ENCODE measurements around the gene LSM6. TPM values are rescaled to one million over a fixed set of nuclear protein-coding genes. Genes with fewer than 3 reads are reported as not detected.

Gene LSM6
- total RNA-seq, 2 experiments from 2014 or later: 62.3 to 123 TPM

- Histone ChIP-seq H3K4me1 (ENCODE audit: insufficient read depth, low read length, poor library complexity, severe bottlenecking) (no peaks in the 10 kb centered on the region), H3K36me3 (ENCODE audit: insufficient read depth, low read length) (no peaks in the 10 kb centered on the region), H2AFZ (ENCODE audit: low read length) (no peak overlapping the region), H3K27ac (ENCODE audit: low read depth, low read length, poor library complexity, severe bottlenecking) (no peak overlapping the region), H3K4me2 (ENCODE audit: low read length) (no peak overlapping the region), H3K79me2 (ENCODE audit: insufficient read depth, low read depth, low read length) (no peaks in the 10 kb centered on the region), H3K4me3 (ENCODE audit: low read depth, low read length, poor library complexity, severe bottlenecking) (no peak overlapping the region), H3K9me3 (ENCODE audit: low read length) (peaks cover 15% of the 10 kb centered on the region; the same call in 1 of the 2 replicates), H3K9me2 (ENCODE audit: insufficient read depth, low read length) (no peaks in the 10 kb centered on the region), H4K20me1 (ENCODE audit: insufficient read depth, low read length) (no peaks in the 10 kb centered on the region)
- DNase-seq (ENCODE audit: low spot score): no peak
- TF ChIP-seq EZH2phosphoT487 (IDR thresholded peaks at IDR 0.05; ENCODE audit: borderline replicate concordance, low read depth, low read length): no peak
- TF ChIP-seq, protein P1, sequence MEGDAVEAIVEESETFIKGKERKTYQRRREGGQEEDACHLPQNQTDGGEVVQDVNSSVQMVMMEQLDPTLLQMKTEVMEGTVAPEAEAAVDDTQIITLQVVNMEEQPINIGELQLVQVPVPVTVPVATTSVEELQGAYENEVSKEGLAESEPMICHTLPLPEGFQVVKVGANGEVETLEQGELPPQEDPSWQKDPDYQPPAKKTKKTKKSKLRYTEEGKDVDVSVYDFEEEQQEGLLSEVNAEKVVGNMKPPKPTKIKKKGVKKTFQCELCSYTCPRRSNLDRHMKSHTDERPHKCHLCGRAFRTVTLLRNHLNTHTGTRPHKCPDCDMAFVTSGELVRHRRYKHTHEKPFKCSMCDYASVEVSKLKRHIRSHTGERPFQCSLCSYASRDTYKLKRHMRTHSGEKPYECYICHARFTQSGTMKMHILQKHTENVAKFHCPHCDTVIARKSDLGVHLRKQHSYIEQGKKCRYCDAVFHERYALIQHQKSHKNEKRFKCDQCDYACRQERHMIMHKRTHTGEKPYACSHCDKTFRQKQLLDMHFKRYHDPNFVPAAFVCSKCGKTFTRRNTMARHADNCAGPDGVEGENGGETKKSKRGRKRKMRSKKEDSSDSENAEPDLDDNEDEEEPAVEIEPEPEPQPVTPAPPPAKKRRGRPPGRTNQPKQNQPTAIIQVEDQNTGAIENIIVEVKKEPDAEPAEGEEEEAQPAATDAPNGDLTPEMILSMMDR (conservative IDR thresholded peaks at IDR 0.05; ENCODE audit: low read length): no peak
- intact Hi-C loops (cut with micrococcal nuclease; ENCODE audit: unreplicated experiment): no loop called here
- ChIA-PET CTCF (ENCODE audit: unreplicated experiment) (no interaction called here), POLR2A (no interaction called here)
- no TSS peak for BruUV-seq (replicated peaks)
Observed at GRCh38 chr4:146165221-146165620, 10.3 kb upstream of the LSM6 start.

GRCh38 chr4:146165840-146166239, 9.7 kb upstream of the LSM6 start:
- intact Hi-C loops (cut with micrococcal nuclease; ENCODE audit: unreplicated experiment): no loop called here
- Histone ChIP-seq H3K4me3 (ENCODE audit: low read depth, low read length, poor library complexity, severe bottlenecking) (no peak overlapping the region), H4K20me1 (ENCODE audit: insufficient read depth, low read length) (no peaks in the 10 kb centered on the region), H3K4me1 (ENCODE audit: insufficient read depth, low read length, poor library complexity, severe bottlenecking) (no peaks in the 10 kb centered on the region), H3K79me2 (ENCODE audit: insufficient read depth, low read depth, low read length) (no peaks in the 10 kb centered on the region), H3K9me3 (ENCODE audit: low read length) (peaks cover 15% of the 10 kb centered on the region; the same call in 1 of the 2 replicates), H3K27ac (ENCODE audit: low read depth, low read length, poor library complexity, severe bottlenecking) (no peak overlapping the region), H3K36me3 (ENCODE audit: insufficient read depth, low read length) (no peaks in the 10 kb centered on the region), H3K4me2 (ENCODE audit: low read length) (no peak overlapping the region), H2AFZ (ENCODE audit: low read length) (no peak overlapping the region), H3K9me2 (ENCODE audit: insufficient read depth, low read length) (no peaks in the 10 kb centered on the region)
- no peak for DNase-seq (ENCODE audit: low spot score)
- CTCF ChIA-PET (ENCODE audit: unreplicated experiment): no interaction called here
- BruUV-seq (replicated peaks): no TSS peak
- POLR2A ChIA-PET: no interaction called here
- no peak for TF ChIP-seq EZH2phosphoT487 (IDR thresholded peaks at IDR 0.05; ENCODE audit: borderline replicate concordance, low read depth, low read length)
- TF ChIP-seq, protein P1 (conservative IDR thresholded peaks at IDR 0.05; ENCODE audit: low read length): no peak

DNA sequence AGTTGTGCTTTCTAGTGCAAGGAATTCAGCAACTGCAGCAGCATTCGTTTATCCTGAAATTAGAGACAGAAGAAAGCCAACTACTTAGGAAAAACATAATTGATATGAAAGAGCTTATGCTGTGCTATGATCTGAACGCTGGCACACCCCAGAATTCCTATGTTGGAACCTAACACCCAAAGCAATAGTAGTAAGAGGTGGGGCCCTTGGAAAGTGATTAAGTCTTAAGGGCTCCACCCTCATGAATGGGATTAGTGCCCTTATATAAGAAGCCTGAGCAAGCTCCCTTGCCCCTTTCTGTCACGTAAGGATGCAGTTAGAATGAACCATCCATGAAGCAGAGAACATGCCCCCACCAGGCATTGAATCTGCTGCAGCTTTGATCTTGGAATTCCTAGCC, 5.4 kb upstream of the LSM6 start:
- no peak for DNase-seq (ENCODE audit: low spot score)
- Histone ChIP-seq H3K4me3 (ENCODE audit: low read depth, low read length, poor library complexity, severe bottlenecking) (no peak overlapping the region), H3K4me2 (ENCODE audit: low read length) (no peak overlapping the region), H3K36me3 (ENCODE audit: insufficient read depth, low read length) (no peaks in the 10 kb centered on the region), H3K27ac (ENCODE audit: low read depth, low read length, poor library complexity, severe bottlenecking) (no peak overlapping the region), H3K9me3 (ENCODE audit: low read length) (no peaks in the 10 kb centered on the region), H2AFZ (ENCODE audit: low read length) (no peak overlapping the region), H3K4me1 (ENCODE audit: insufficient read depth, low read length, poor library complexity, severe bottlenecking) (peaks cover 4% of the 10 kb centered on the region), H3K79me2 (ENCODE audit: insufficient read depth, low read depth, low read length) (no peaks in the 10 kb centered on the region), H4K20me1 (ENCODE audit: insufficient read depth, low read length) (no peaks in the 10 kb centered on the region), H3K9me2 (ENCODE audit: insufficient read depth, low read length) (no peaks in the 10 kb centered on the region)
- BruUV-seq (replicated peaks): no TSS peak
- ChIA-PET POLR2A (interaction anchor here (2.1 kb wide), 1 partner anchor 11 kb away, joined by 13 read pairs; no protein-coding TSS in a partner anchor), CTCF (ENCODE audit: unreplicated experiment) (no interaction called here)
- intact Hi-C loops (cut with micrococcal nuclease; ENCODE audit: unreplicated experiment): no loop called here
- no peak for TF ChIP-seq EZH2phosphoT487 (IDR thresholded peaks at IDR 0.05; ENCODE audit: borderline replicate concordance, low read depth, low read length)
- TF ChIP-seq, protein P1 (conservative IDR thresholded peaks at IDR 0.05; ENCODE audit: low read length): no peak
